Activated T-cell treated with anti-CD3 and anti-CD28 coated beads, Interleukin-2, amount 50 U/mL, for 48 hours (primary cell): ENCODE data around the gene USF3.

Experiments
- DNase-seq, 2 experiments: peaks; one replicate each; pipeline ENCODE4 v3.0.0-alpha.2; 2020

Gene USF3, protein sequence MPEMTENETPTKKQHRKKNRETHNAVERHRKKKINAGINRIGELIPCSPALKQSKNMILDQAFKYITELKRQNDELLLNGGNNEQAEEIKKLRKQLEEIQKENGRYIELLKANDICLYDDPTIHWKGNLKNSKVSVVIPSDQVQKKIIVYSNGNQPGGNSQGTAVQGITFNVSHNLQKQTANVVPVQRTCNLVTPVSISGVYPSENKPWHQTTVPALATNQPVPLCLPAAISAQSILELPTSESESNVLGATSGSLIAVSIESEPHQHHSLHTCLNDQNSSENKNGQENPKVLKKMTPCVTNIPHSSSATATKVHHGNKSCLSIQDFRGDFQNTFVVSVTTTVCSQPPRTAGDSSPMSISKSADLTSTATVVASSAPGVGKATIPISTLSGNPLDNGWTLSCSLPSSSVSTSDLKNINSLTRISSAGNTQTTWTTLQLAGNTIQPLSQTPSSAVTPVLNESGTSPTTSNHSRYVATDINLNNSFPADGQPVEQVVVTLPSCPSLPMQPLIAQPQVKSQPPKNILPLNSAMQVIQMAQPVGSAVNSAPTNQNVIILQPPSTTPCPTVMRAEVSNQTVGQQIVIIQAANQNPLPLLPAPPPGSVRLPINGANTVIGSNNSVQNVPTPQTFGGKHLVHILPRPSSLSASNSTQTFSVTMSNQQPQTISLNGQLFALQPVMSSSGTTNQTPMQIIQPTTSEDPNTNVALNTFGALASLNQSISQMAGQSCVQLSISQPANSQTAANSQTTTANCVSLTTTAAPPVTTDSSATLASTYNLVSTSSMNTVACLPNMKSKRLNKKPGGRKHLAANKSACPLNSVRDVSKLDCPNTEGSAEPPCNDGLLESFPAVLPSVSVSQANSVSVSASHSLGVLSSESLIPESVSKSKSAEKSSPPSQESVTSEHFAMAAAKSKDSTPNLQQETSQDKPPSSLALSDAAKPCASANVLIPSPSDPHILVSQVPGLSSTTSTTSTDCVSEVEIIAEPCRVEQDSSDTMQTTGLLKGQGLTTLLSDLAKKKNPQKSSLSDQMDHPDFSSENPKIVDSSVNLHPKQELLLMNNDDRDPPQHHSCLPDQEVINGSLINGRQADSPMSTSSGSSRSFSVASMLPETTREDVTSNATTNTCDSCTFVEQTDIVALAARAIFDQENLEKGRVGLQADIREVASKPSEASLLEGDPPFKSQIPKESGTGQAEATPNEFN (N-terminal part only)

GRCh38 chr3:113695786-113696645 is at the start of gene USF3:
Gene USF3, minus strand, starts transcription at chr3:113696642. Its CDS starts 21,764 bp downstream, at chr3:113674878.
- peak; percentile 81 to 86 for DNase-seq

GRCh38 chr3:113745756-113746547 is 49.5 kb upstream of the USF3 start, which contains the start of gene NAA50:
Gene NAA50, minus strand, starts transcription at chr3:113746249. Its CDS starts 300 bp downstream, at chr3:113745949.
- DNase-seq: peak; percentile 95 to 97

- DNase-seq: peak; percentile 79 to 82
These were observed 48.7 kb upstream of the USF3 start for GRCh38 chr3:113744941-113745755.

- no peak for DNase-seq
These were observed 46.7 kb upstream of the USF3 start for GRCh38 chr3:113743006-113743630.

GRCh38 chr3:113741620-113742019 is 45.2 kb upstream of the USF3 start:
- DNase-seq: no peak

GRCh38 chr3:113741086-113741485 is 44.6 kb upstream of the USF3 start:
- no peak for DNase-seq

DNA sequence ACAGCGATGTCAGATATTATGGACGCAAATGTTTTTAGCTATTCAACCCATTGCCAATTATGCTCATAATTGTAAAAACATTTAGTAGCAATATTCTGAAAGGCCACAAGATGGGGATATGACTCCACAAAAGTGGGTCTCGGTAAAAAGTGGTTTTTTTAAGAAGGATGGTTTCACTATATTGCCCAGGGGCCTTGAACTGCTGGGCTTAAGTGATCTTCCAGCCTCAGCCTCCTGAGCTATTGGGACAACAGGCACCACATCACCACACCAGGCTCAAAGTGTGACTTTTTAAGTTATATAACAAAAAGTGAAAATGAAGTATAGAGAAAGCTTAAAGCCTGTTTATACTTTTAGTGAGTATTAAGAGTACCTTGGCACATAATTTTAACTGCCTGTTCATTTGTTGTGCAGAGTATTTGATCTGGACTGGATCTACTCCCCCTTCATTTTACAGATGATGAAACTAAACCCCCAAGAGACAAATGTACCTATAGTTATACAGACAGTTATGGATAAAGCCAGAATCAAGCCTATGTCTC is 40.2 kb upstream of the USF3 start:
- DNase-seq: peak in 1 of 2 experiments; percentile 34

DNA sequence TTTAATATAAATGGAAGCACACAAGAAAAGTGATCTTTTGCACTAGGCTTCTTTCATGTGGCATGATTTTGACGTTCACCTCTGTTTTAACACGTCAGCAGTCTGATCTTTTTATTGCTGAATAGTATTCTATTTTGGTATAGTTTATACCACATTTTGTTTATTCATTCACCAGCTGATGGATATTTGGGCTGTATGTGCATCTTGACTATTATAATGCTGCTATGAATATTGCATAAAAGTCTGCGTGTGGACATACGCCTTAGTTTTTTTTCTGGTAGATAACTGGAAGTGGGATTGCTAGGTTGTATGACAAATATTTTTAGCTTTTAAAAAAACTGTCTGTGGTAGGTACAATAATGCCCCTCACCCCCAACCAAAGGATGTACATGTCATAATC is 35.3 kb upstream of the USF3 start:
- DNase-seq: no peak

DNA sequence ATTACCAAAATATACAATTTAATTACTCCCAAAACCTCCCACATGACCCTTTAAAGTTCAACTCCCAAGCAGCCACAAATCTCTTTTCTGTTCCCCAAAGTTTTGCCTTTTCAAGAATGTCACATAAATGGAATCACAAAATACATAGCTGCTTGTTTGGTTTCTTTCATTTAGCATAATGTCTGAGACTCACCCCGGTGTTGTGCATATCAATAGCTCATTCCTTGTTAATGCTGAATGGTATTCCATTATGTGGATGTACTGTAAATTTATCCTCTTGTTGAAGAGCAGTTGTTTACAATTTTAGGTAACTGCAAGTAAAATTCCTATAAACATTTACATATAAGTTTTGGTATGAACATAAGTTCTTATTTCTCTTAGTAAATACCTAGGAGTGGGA is 34.1 kb upstream of the USF3 start:
- no peak for DNase-seq

DNA sequence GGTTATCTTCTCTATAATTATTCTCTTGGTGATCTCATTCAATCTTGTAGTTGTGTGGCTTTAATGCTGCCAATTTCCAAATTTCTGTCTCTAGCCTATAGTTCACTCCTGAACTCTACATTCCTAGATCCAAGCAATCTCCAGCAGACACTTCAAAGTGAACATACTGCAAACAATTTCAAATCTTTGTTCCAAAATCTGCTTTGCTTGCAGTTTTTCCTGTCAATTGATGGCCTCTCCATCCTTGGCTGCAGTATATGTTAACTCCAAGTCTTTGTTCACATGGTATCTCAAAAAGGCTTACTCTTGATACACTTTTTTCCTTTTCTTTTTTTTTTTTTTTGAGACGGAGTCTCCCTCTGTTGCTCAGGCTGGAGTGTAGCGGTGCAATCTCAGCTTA is 32.2 kb upstream of the USF3 start:
- DNase-seq: no peak

- DNase-seq: no peak
These were observed 25.2 kb upstream of the USF3 start for GRCh38 chr3:113721636-113722035.

- DNase-seq: no peak
These were observed 23.3 kb upstream of the USF3 start for GRCh38 chr3:113719758-113720157.

DNA sequence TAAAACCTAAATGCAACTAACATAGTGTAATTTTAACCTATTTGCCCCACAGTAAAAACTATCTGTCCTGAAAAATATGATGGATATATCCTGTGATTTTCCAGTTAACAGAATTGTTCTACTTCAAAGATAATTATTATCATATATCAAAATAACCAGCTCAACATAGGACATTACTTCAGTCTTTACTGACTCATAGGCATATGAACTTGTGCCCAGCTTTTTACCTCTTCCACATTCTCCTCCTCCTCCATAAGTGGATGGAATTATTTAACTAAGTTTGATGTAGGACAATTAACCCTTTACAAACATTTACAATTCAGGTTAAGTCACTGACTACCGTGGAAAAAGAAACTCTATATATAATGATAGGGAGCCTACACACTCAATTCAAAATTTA is 22.9 kb upstream of the USF3 start:
- no peak for DNase-seq

- peak; percentile 36 to 42 for DNase-seq
These were observed 21.4 kb upstream of the USF3 start for GRCh38 chr3:113717818-113718217.

- DNase-seq: no peak
These were observed 20.9 kb upstream of the USF3 start for GRCh38 chr3:113717308-113717707.

GRCh38 chr3:113714702-113715101 is 18.3 kb upstream of the USF3 start:
- DNase-seq: no peak

GRCh38 chr3:113712129-113712528 is 15.7 kb upstream of the USF3 start:
- DNase-seq: no peak

- no peak for DNase-seq
These were observed 11.4 kb upstream of the USF3 start for GRCh38 chr3:113707835-113708234.

DNA sequence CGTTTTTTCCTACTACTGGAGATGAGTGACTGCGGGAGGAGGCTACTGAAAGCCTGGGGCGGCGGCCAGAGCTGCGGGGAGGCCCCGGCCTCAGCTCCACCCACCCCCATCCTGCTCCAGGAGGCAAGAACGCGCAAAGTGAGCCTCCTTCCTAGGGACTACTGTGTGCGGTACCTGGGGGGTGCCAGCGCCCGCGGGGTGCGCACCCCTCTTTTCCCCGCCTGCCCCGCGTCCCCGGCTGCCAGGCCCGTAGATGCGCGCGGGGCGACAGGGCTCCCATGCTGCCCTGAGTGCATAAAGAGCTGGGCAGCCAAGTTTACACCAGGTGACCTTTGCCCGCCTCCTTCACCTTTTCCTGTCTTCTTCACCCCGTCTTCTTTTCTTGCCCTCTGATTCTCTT is 2.5 kb upstream of the USF3 start:
- peak in 1 of 2 experiments; percentile 47 for DNase-seq
